T-cell (primary cell): ENCODE results near the gene TTC32. TPM values are rescaled to one million over a fixed set of nuclear protein-coding genes. Genes with fewer than 3 reads are reported as not detected.

ENCODE experiments used
- ATAC-seq, 4 experiments: fragments of 200-7000 bp in 3 of 4; fragments of 150-1000 bp in 1 of 4; cut with Tn5 transposase; replicated peaks in 1 of 4; 1 replicate in 3 of 4; 2 replicates in 1 of 4; pipeline ENCODE4 v1.10.0; 2021; ENCODE audit warnings: moderate library complexity in 3 of 4, mild to moderate bottlenecking in 2 of 4, moderate number of reproducible peaks in 1 of 4
- CTCF ChIA-PET, 2 donors: fragments of 300-600 bp; sonication (Branson Sonifier 250); formaldehyde crosslinking; loops; one replicate each; lab custom pipeline; 2022; ENCODE audit warnings: antibody characterized with exemption in 2 of 2; lab: Charles Lee
- POLR2A ChIA-PET, 2 donors: fragments of 300-600 bp; sonication (Branson Sonifier 250); formaldehyde crosslinking; loops; one replicate each; lab custom pipeline; 2022; ENCODE audit warnings: antibody characterized with exemption in 2 of 2; lab: Charles Lee
- DNase-seq, 35 experiments: peaks; one replicate each; pipeline versions ENCODE4 v3.0.0 to v3.0.0-alpha.2; 2013 to 2023
- H3K27ac ChIP-seq: one replicate; pipeline ENCODE4 v1.5.1; 2013; ENCODE audit warnings: low read length
- H3K27me3 ChIP-seq, 2 experiments: replicated peaks in 1 of 2; 1 replicate in 1 of 2; 2 replicates in 1 of 2; pipeline versions ENCODE4 v1.6.1 to v1.7.0; 2013; ENCODE audit warnings: low read length in 1 of 2, mixed read lengths in 1 of 2; ENCODE audit not compliant: control insufficient read depth in 2 of 2, insufficient read depth in 2 of 2; ENCODE audit errors: extremely low read depth in 1 of 2
- H3K36me3 ChIP-seq, 2 donors: 1 replicate in 1 of 2; 2 replicates in 1 of 2; pipeline versions ENCODE4 v1.6.1 to v1.7.0; 2013; ENCODE audit warnings: low read length in 1 of 2; ENCODE audit not compliant: control insufficient read depth in 2 of 2, insufficient read depth in 1 of 2; ENCODE audit errors: extremely low read depth in 1 of 2
- H3K4me1 ChIP-seq, 2 experiments: 1 replicate in 1 of 2; 2 replicates in 1 of 2; pipeline versions ENCODE4 v1.6.1 to v1.7.0; 2013; ENCODE audit warnings: low read length in 2 of 2, mixed read lengths in 1 of 2; ENCODE audit not compliant: insufficient read depth in 2 of 2, control insufficient read depth in 1 of 2; ENCODE audit errors: extremely low read depth in 1 of 2
- H3K4me3 ChIP-seq, 2 donors: 1 replicate in 1 of 2; 2 replicates in 1 of 2; pipeline versions ENCODE4 v1.5.1 to v1.7.0; 2013; ENCODE audit warnings: mild to moderate bottlenecking in 2 of 2, low read length in 1 of 2, moderate library complexity in 1 of 2; ENCODE audit not compliant: control insufficient read depth in 1 of 2; ENCODE audit errors: extremely low read depth in 1 of 2
- H3K9me3 ChIP-seq: 2 replicates; pipeline ENCODE4 v1.7.0; 2013
- H3K27ac Mint-ChIP-seq, 2 donors: one replicate each; pipeline ENCODE4 v1.8.0; 2020 to 2021; ENCODE audit warnings: mild to moderate bottlenecking in 2 of 2, mixed read lengths in 2 of 2
- H3K27me3 Mint-ChIP-seq, 2 donors: one replicate each; pipeline ENCODE4 v1.8.0; 2021 to 2022; ENCODE audit warnings: mixed read lengths in 2 of 2
- H3K36me3 Mint-ChIP-seq: one replicate; pipeline ENCODE4 v1.8.0; 2021; ENCODE audit warnings: mixed read lengths
- H3K4me1 Mint-ChIP-seq, 3 donors: one replicate each; pipeline ENCODE4 v1.8.0; 2020 to 2022; ENCODE audit warnings: mixed read lengths in 3 of 3, mild to moderate bottlenecking in 1 of 3
- H3K4me3 Mint-ChIP-seq, 3 donors: one replicate each; pipeline ENCODE4 v1.8.0; 2020 to 2022; ENCODE audit warnings: mild to moderate bottlenecking in 3 of 3, mixed read lengths in 3 of 3, moderate library complexity in 3 of 3
- H3K9me3 Mint-ChIP-seq, 3 donors: one replicate each; pipeline ENCODE4 v1.8.0; 2020 to 2022; ENCODE audit warnings: mixed read lengths in 3 of 3
- WGBS: methylation state at CpG from one replicate; pipeline ENCODE4 v1.1.5; 2013; ENCODE audit warnings: missing lambda C conversion rate; ENCODE audit not compliant: insufficient coverage; 5-methylcytosine and 5-hydroxymethylcytosine counted together
- total RNA-seq, 35 experiments: library from RNA in 6 of 35; stranded (reverse) in 6 of 35; fragments of 120-200 nt in 1 of 35; gene quantifications; one replicate each; pipeline versions ENCODE4 v1.2.1 to v1.2.4 and lab custom pipeline; 2013 to 2026

TTC32 gene
- total RNA-seq, 5 donors from 2014 or later (not counting 1 experiment from before 2014, with no cell fraction given), result 35.1 to 44.6 (median 40.0) TPM

GRCh38 chr2:19860022-19860421 lies 41.8 kb downstream of the TTC32 start:
- H3K4me1 ChIP-seq, result peaks cover 0 to 8% of the 10 kb centered on the region in 2 experiments
- WGBS, result 73% methylated on average over 4 of the region's 6 CpGs
- peaks cover 0 to 35% of the 10 kb centered on the region in 2 experiments for H3K27me3 ChIP-seq
- Mint-ChIP-seq H3K9me3 (no peaks in the 10 kb centered on the region), H3K27ac (no peak overlapping the region), H3K4me1 (peaks cover 0 to 5% (median 2%) of the 10 kb centered on the region in 3 donors), H3K4me3 (no peak overlapping the region), H3K36me3 (no peaks in the 10 kb centered on the region), H3K27me3 (peaks cover 7 to 10% of the 10 kb centered on the region in 2 donors)
- ChIA-PET CTCF (no interaction called here), POLR2A (no interaction called here)
- H3K9me3 ChIP-seq, result no peaks in the 10 kb centered on the region
- H3K27ac ChIP-seq, result no peak overlapping the region
- DNase-seq, result no peak
- H3K4me3 ChIP-seq, result no peak overlapping the region
- ATAC-seq, result no peak
- no peaks in the 10 kb centered on the region for H3K36me3 ChIP-seq

GRCh38 chr2:19859565-19859964 lies 42.2 kb downstream of the TTC32 start:
- WGBS, result 92% methylated on average over 5 of the region's 11 CpGs
- Histone ChIP-seq H3K27me3 (peaks cover 0 to 31% of the 10 kb centered on the region in 2 experiments), H3K36me3 (no peaks in the 10 kb centered on the region), H3K4me3 (no peak overlapping the region), H3K4me1 (peaks cover 0 to 8% of the 10 kb centered on the region in 2 experiments), H3K9me3 (no peaks in the 10 kb centered on the region), H3K27ac (no peak overlapping the region)
- Mint-ChIP-seq H3K9me3 (no peaks in the 10 kb centered on the region), H3K4me1 (peaks cover 0 to 5% (median 2%) of the 10 kb centered on the region in 3 donors), H3K27ac (no peak overlapping the region), H3K27me3 (peaks cover 7 to 10% of the 10 kb centered on the region in 2 donors), H3K36me3 (no peaks in the 10 kb centered on the region), H3K4me3 (no peak overlapping the region)
- DNase-seq, result no peak
- ChIA-PET CTCF (no interaction called here), POLR2A (no interaction called here)
- no peak for ATAC-seq

DNA sequence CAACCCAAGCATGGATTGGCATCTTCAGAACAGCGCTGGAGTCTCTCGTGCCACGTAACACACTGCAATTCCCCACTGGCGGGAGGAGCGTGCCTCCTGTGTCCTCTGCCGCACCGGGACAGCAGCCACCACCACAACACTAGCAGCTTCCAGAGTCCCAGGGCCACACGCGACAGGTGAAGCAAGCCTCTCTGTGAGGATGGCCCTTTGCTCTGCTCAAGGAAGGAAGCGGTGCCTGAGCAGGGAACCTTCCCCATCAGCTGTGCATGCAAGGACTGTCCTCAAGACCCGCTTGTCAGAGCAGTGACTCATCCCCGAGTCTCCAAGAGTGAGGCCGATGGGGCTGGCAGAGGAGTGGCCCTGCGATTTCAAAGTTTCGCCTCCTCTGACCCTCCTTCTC lies 44.0 kb downstream of the TTC32 start:
- 86% methylated on average over 7 of the region's 15 CpGs for WGBS
- H3K27me3 Mint-ChIP-seq, result peaks cover 7 to 8% of the 10 kb centered on the region in 2 donors
- H3K27ac Mint-ChIP-seq, result no peak overlapping the region
- Histone ChIP-seq H3K27me3 (peaks cover 0 to 21% of the 10 kb centered on the region in 2 experiments), H3K36me3 (no peaks in the 10 kb centered on the region), H3K4me1 (no peaks in the 10 kb centered on the region), H3K27ac (no peak overlapping the region), H3K4me3 (no peak overlapping the region), H3K9me3 (no peaks in the 10 kb centered on the region)
- ChIA-PET CTCF (no interaction called here), POLR2A (no interaction called here)
- DNase-seq (no peak), ATAC-seq (no peak)
- H3K4me3 Mint-ChIP-seq, result no peak overlapping the region
- no peaks in the 10 kb centered on the region for H3K36me3 Mint-ChIP-seq
- peaks cover 0 to under 1% (median 0%) of the 10 kb centered on the region in 3 donors for H3K4me1 Mint-ChIP-seq
- H3K9me3 Mint-ChIP-seq, result no peaks in the 10 kb centered on the region

DNA sequence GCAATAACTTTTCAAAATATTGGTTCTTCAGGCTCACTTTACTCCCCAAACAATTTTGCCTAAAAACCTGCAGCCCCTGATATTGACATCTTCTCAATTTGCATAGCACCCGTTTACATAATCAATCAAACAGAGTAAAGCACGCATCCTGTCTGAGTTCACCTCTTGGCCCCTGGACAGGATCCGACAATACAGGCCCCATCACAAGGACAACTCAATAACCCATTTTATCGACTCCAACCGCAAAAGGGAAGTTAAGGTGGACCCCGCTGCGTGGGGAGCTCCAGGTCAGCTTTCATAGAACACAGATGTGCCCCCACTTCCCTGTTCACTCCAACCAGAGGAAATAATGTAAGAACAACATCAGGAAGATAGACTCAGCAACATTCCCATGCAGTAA lies 44.7 kb downstream of the TTC32 start:
- no peaks in the 10 kb centered on the region for H3K4me1 ChIP-seq
- H3K9me3 Mint-ChIP-seq, result no peaks in the 10 kb centered on the region
- no peaks in the 10 kb centered on the region for H3K36me3 Mint-ChIP-seq
- H3K27me3 Mint-ChIP-seq, result peaks cover 6 to 7% of the 10 kb centered on the region in 2 donors
- POLR2A ChIA-PET, result no interaction called here
- H3K27ac ChIP-seq, result no peak overlapping the region
- H3K27ac Mint-ChIP-seq, result no peak overlapping the region
- H3K4me3 ChIP-seq, result no peak overlapping the region
- no peaks in the 10 kb centered on the region for H3K36me3 ChIP-seq
- H3K4me3 Mint-ChIP-seq, result no peak overlapping the region
- DNase-seq (no peak), ATAC-seq (no peak)
- WGBS, result 46% methylated on average over 4 of the region's 7 CpGs
- CTCF ChIA-PET, result no interaction called here
- H3K9me3 ChIP-seq, result no peaks in the 10 kb centered on the region
- no peaks in the 10 kb centered on the region for H3K4me1 Mint-ChIP-seq
- H3K27me3 ChIP-seq, result peaks cover 0 to 18% of the 10 kb centered on the region in 2 experiments

DNA sequence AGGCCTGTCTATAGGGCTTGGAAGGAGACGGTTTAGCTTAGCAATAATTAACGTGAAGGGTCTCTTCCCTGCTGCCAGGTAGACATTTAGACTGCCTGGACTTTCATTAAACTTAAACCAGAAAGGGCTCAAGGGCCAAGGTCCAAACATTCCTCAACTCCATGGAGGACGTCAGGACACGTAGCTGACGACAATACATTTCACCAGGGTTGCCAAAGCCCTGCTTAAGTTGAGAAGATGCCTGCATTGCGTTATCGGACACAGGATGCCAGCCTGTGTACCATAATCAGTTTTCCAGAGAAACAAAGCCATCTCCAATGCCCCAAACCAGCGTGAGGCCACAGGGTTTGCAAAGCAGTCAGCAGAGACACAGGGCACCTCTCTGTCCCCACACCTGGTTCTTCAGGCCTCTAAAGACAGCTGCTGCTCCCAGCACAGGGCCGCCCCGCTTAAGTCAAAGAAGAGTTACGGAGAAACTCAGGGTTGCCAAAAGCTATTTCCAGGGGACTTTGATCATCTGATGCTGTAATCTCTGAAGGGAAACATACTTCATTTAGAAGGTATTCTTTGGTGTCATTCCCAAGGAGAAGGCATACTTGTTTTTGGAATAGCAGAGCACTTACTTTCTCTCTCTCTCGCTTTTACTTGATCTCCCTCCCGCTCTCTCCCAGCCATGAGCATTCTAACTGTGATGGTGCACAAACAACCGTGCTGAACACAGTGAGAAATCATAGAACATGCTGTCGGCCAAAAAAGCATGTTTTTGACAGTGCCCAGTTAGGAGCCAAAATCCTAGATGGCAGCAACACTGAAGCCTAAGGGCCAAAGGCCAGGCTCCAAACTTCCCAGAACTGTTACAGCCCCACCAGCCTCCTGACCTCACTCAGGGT lies 46.0 kb downstream of the TTC32 start:
- H3K27me3 Mint-ChIP-seq, result peaks cover 6 to 7% of the 10 kb centered on the region in 2 donors

DNA sequence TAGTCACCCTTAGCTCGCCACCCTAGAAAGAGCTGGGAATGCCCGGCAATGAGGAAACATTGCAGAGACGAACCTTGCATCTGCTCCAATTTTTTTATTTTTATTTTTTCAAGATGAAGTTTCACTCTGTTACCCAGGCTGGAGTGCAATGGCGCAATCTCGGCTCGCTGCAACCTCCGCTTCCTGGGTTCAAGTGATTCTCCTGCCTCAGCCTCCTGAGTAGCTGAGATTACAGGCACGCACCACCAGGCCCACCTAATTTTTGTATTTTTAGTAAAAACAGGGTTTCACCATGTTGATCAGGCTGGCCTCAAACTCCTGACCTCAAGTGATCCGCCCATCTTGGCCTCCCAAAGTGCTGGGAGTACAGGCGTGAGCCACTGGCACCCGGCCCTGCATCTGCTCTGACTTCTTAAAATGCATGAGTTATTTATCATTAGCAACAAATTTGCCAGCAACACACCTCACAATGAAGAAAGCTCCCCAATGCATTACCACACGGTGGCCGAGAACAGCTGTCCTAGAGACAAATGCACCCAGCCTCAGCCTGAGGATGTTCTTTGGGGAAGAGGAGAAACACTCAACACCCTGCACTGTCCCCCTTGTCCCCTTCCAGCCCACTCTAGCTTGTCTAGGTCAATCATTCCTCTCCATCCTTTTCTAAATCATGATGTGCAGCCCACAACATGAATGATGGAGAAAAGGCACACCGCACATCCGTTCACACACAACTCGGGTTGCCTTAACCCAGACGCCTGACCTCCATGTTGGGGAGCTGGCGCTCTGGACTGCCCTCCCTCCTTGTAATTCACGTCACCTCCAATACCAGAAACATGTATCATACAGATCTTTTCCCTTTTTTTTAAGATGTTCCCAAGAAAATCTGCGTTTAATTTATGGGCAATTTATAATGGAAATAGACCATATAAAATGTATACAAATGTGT lies 46.9 kb downstream of the TTC32 start:
- POLR2A ChIA-PET, result no interaction called here
- peaks cover 0 to 21% of the 10 kb centered on the region in 2 experiments for H3K27me3 ChIP-seq
- Mint-ChIP-seq H3K36me3 (no peaks in the 10 kb centered on the region), H3K4me1 (no peaks in the 10 kb centered on the region), H3K27me3 (peaks cover 6 to 7% of the 10 kb centered on the region in 2 donors), H3K27ac (no peak overlapping the region), H3K9me3 (no peaks in the 10 kb centered on the region), H3K4me3 (no peak overlapping the region)
- no peaks in the 10 kb centered on the region for H3K9me3 ChIP-seq
- H3K27ac ChIP-seq, result no peak overlapping the region
- ATAC-seq (no peak), DNase-seq (no peak)
- no peak overlapping the region for H3K4me3 ChIP-seq
- CTCF ChIA-PET, result no interaction called here
- no peaks in the 10 kb centered on the region for H3K36me3 ChIP-seq
- 99% methylated on average over 11 of the region's 20 CpGs for WGBS
- no peaks in the 10 kb centered on the region for H3K4me1 ChIP-seq

More for the DNA sequence above, 46.0 kb downstream of the TTC32 start:
- H3K4me1 Mint-ChIP-seq, result no peaks in the 10 kb centered on the region
- no peak for DNase-seq
- no peak overlapping the region for H3K4me3 Mint-ChIP-seq
- no peak overlapping the region for H3K4me3 ChIP-seq
- peaks cover 0 to 21% of the 10 kb centered on the region in 2 experiments for H3K27me3 ChIP-seq
- no peak overlapping the region for H3K27ac ChIP-seq
- ATAC-seq, result no peak
- CTCF ChIA-PET, result no interaction called here
- POLR2A ChIA-PET, result no interaction called here
- H3K36me3 Mint-ChIP-seq, result no peaks in the 10 kb centered on the region
- H3K9me3 ChIP-seq, result no peaks in the 10 kb centered on the region
- WGBS, result 84% methylated on average over 14 of the region's 15 CpGs
- no peak overlapping the region for H3K27ac Mint-ChIP-seq
- H3K36me3 ChIP-seq, result no peaks in the 10 kb centered on the region
- no peaks in the 10 kb centered on the region for H3K9me3 Mint-ChIP-seq
- no peaks in the 10 kb centered on the region for H3K4me1 ChIP-seq
